Peyer's patch (tissue), 4 donors: ENCODE measurements around the gene SCAP. TPM values are rescaled to one million over a fixed set of nuclear protein-coding genes. Genes with fewer than 3 reads are reported as not detected.
"Not testable (repeated sequence)": the region's sequence is repeated elsewhere in the genome, so short reads cannot be mapped to it uniquely, and the experiment has no call there.

Experiments
- DNase-seq, 3 donors: peaks; one replicate each; pipeline ENCODE4 v3.0.0-alpha.2; 2017 to 2019
- H3K27ac ChIP-seq, 4 donors: fragments of 200-600 bp; sonication (generic); one replicate each; pipeline ENCODE4 v1.5.1; 2016 to 2019
- H3K27me3 ChIP-seq, 2 donors: fragments of 200-600 bp; sonication (generic); one replicate each; pipeline ENCODE4 v1.5.1; 2019
- H3K36me3 ChIP-seq, 3 donors: fragments of 200-600 bp; sonication (generic); one replicate each; pipeline ENCODE4 v1.5.1; 2016 to 2019
- H3K4me1 ChIP-seq, 4 donors: fragments of 200-600 bp; sonication (generic); one replicate each; pipeline ENCODE4 v1.5.1; 2016 to 2019
- H3K4me3 ChIP-seq, 4 donors: fragments of 200-600 bp; sonication (generic); 1 replicate in 3 of 4; 2 replicates in 1 of 4; pipeline ENCODE4 v1.5.1; 2016 to 2019; ENCODE audit warnings: mild to moderate bottlenecking in 1 of 4
- H3K9me3 ChIP-seq, 4 donors: fragments of 200-600 bp; sonication (generic); one replicate each; pipeline ENCODE4 v1.5.1; 2016 to 2019; ENCODE audit warnings: mild to moderate bottlenecking in 1 of 4
- CTCF ChIP-seq, 6 experiments: fragments of 450-650 bp in 4 of 6; fragments of 200-600 bp in 2 of 6; sonication (generic) in 1 of 6; IDR thresholded peaks; one replicate each; pipeline ENCODE4 v1.5.1; 2017 to 2019; ENCODE audit warnings: antibody characterized with exemption in 6 of 6, mild to moderate bottlenecking in 3 of 6, moderate library complexity in 1 of 6
- POLR2A ChIP-seq, 2 donors: fragments of 450-650 bp; IDR thresholded peaks; one replicate each; pipeline ENCODE4 v1.5.1; 2017; ENCODE audit warnings: antibody characterized with exemption in 2 of 2, mild to moderate bottlenecking in 2 of 2, moderate library complexity in 2 of 2
- total RNA-seq, 4 donors: library from RNA; depleted of rRNA; stranded (reverse); fragments of >200 nt; gene quantifications; one replicate each; pipeline ENCODE4 v1.1.0, GENCODE V29; 2016

SCAP gene
- total RNA-seq, 4 donors from 2014 or later, result 111 to 257 (median 207) TPM

- H3K36me3 ChIP-seq, result no peaks in the 10 kb centered on the region
- no peak for DNase-seq
- H3K4me1 ChIP-seq, result peaks cover 0 to 21% (median 5%) of the 10 kb centered on the region in 4 donors
- H3K9me3 ChIP-seq, result no peaks in the 10 kb centered on the region
- H3K27ac ChIP-seq, result no peak overlapping the region
- no peaks in the 10 kb centered on the region for H3K27me3 ChIP-seq
- H3K4me3 ChIP-seq, result no peak overlapping the region
- TF ChIP-seq POLR2A (IDR thresholded peaks at IDR 0.05) (no peak), CTCF (IDR thresholded peaks at IDR 0.05) (no peak)
Observed at GRCh38 chr3:47378869-47379268, 96.9 kb downstream of the SCAP start.

GRCh38 chr3:47377186-47377585 lies 98.6 kb downstream of the SCAP start:
- Histone ChIP-seq H3K36me3 (no peaks in the 10 kb centered on the region), H3K9me3 (no peaks in the 10 kb centered on the region), H3K27ac (no peak overlapping the region), H3K4me3 (no peak overlapping the region), H3K4me1 (peaks cover 0 to 19% (median 5%) of the 10 kb centered on the region in 4 donors), H3K27me3 (no peaks in the 10 kb centered on the region)
- TF ChIP-seq CTCF (IDR thresholded peaks at IDR 0.05) (no peak), POLR2A (IDR thresholded peaks at IDR 0.05) (no peak)
- no peak for DNase-seq

GRCh38 chr3:47376393-47376792 lies 99.3 kb downstream of the SCAP start:
- Histone ChIP-seq H3K4me1 (peaks cover 0 to 14% (median 5%) of the 10 kb centered on the region in 4 donors), H3K4me3 (no peak overlapping the region), H3K27me3 (no peaks in the 10 kb centered on the region), H3K36me3 (no peaks in the 10 kb centered on the region), H3K27ac (no peak overlapping the region), H3K9me3 (no peaks in the 10 kb centered on the region)
- no peak for DNase-seq
- no peak for TF ChIP-seq POLR2A (IDR thresholded peaks at IDR 0.05)
- TF ChIP-seq CTCF (IDR thresholded peaks at IDR 0.05), result no peak

GRCh38 chr3:47374587-47374986 lies 101.2 kb downstream of the SCAP start:
- Histone ChIP-seq H3K4me3 (no peak overlapping the region), H3K4me1 (peaks cover 0 to 8% (median 3%) of the 10 kb centered on the region in 4 donors), H3K27me3 (no peaks in the 10 kb centered on the region), H3K36me3 (no peaks in the 10 kb centered on the region), H3K9me3 (no peaks in the 10 kb centered on the region), H3K27ac (no peak overlapping the region)
- TF ChIP-seq CTCF (IDR thresholded peaks at IDR 0.05), result no peak
- TF ChIP-seq POLR2A (IDR thresholded peaks at IDR 0.05), result no peak
- no peak for DNase-seq

GRCh38 chr3:47370887-47371697 lies 104.6 kb downstream of the SCAP start:
- H3K36me3 ChIP-seq, result no peaks in the 10 kb centered on the region
- DNase-seq, result peak in 2 of 3 donors; percentile 37 to 60

GRCh38 chr3:47370020-47370419 lies 105.7 kb downstream of the SCAP start:
- H3K4me1 ChIP-seq, H3K27me3 ChIP-seq, H3K4me3 ChIP-seq, H3K9me3 ChIP-seq, H3K27ac ChIP-seq, H3K36me3 ChIP-seq, DNase-seq: not testable (repeated sequence)

More at GRCh38 chr3:47370887-47371697, 104.6 kb downstream of the SCAP start:
- no peaks in the 10 kb centered on the region for H3K27me3 ChIP-seq
- TF ChIP-seq CTCF (IDR thresholded peaks at IDR 0.05) (peak in 3 of 6 experiments; percentile 2 to 66 (median 27)), POLR2A (IDR thresholded peaks at IDR 0.05) (no peak)
- H3K9me3 ChIP-seq, result no peaks in the 10 kb centered on the region
- no peaks in the 10 kb centered on the region for H3K4me1 ChIP-seq
- H3K27ac ChIP-seq, result no peak overlapping the region
- H3K4me3 ChIP-seq, result no peak overlapping the region
